Stomach (tissue), 9 donors: Measurements from ENCODE around the gene C16orf92. TPM values are rescaled to one million over a fixed set of nuclear protein-coding genes. Genes with fewer than 3 reads are reported as not detected.

Experiments used
- DNase-seq, 2 donors: peaks; one replicate each; pipeline versions ENCODE4 v3.0.0 to v3.0.0-alpha.2; 2013 to 2019
- H3K27ac ChIP-seq, 5 donors: fragments of 200-600 bp in 4 of 5; sonication (generic) in 4 of 5; one replicate each; pipeline ENCODE4 v1.5.1; 2013 to 2019; ENCODE audit warnings: mild to moderate bottlenecking in 1 of 5, moderate library complexity in 1 of 5
- H3K27me3 ChIP-seq, 3 donors: fragments of 200-600 bp; sonication (generic); one replicate each; pipeline ENCODE4 v1.5.1; 2017 to 2019; ENCODE audit warnings: mixed run types in 1 of 3
- H3K36me3 ChIP-seq, 4 donors: fragments of 200-600 bp; sonication (generic); 1 replicate in 3 of 4; 2 replicates in 1 of 4; pipeline ENCODE4 v1.5.1; 2016 to 2019
- H3K4me1 ChIP-seq, 4 donors: fragments of 200-600 bp; sonication (generic); one replicate each; pipeline ENCODE4 v1.5.1; 2016 to 2019
- H3K4me3 ChIP-seq, 4 donors: fragments of 200-600 bp; sonication (generic) in 3 of 4; one replicate each; pipeline ENCODE4 v1.5.1; 2016 to 2019; ENCODE audit warnings: mild to moderate bottlenecking in 1 of 4
- H3K9me3 ChIP-seq, 4 donors: fragments of 200-600 bp; sonication (generic); one replicate each; pipeline ENCODE4 v1.5.1; 2016 to 2019
- EP300 ChIP-seq: sonication (generic); formaldehyde crosslinking; IDR thresholded peaks from one replicate; pipeline ENCODE4 v1.6.1; 2017; ENCODE audit warnings: antibody characterized with exemption
- POLR2A ChIP-seq, 4 donors: fragments of 450-650 bp; IDR thresholded peaks; one replicate each; pipeline ENCODE4 v1.6.1; 2016; ENCODE audit warnings: antibody characterized with exemption in 4 of 4, control low read depth in 2 of 4, mild to moderate bottlenecking in 1 of 4, moderate library complexity in 1 of 4
- POLR2AphosphoS5 ChIP-seq, 3 donors: sonication (generic); formaldehyde crosslinking; IDR thresholded peaks; one replicate each; pipeline ENCODE4 v1.6.1; 2016; ENCODE audit warnings: antibody characterized with exemption in 3 of 3
- WGBS, 5 donors: extraction: QIAGEN DNeasy Blood & Tissue Kit in 3 of 5; methylation state at CpG; one replicate each; pipeline versions ENCODE4 v1.1.5 to v1.1.7; 2013 to 2018; 5-methylcytosine and 5-hydroxymethylcytosine counted together
- intact Hi-C: fragments of 100-400 bp; cut with DNase I; formaldehyde crosslinking; loops from one replicate; pipeline ENCODE4 v1.15.1; 2023; ENCODE audit warnings: low total_unique reads
- polyA plus RNA-seq, 3 donors: library from polyadenylated mRNA; stranded (reverse); fragments of 200-250 nt; gene quantifications; one replicate each; pipeline ENCODE4 v1.2.3, GENCODE V29; 2013
- total RNA-seq, 5 donors: library from RNA; depleted of rRNA; stranded (reverse); fragments of >200 nt; gene quantifications; one replicate each; pipeline versions ENCODE4 v1.1.0 to v1.2.3, GENCODE V29; 2014 to 2016
- TF ChIP-seq, protein P1 (sequence below), 7 experiments: fragments of 450-650 bp in 4 of 7; fragments of 200-600 bp in 3 of 7; sonication (generic) in 3 of 7; IDR thresholded peaks; one replicate each; pipeline ENCODE4 v1.5.1; 2016 to 2019; ENCODE audit warnings: antibody characterized with exemption in 7 of 7, control low read depth in 2 of 7, mild to moderate bottlenecking in 1 of 7
- donor health status: healthy with polysubstance abuse.
- donor health status: Bipolar disorder and iron deficiency.
- donor health status: healthy.

C16orf92 gene
- total and polyA plus RNA-seq, 8 donors: not detected

DNA sequence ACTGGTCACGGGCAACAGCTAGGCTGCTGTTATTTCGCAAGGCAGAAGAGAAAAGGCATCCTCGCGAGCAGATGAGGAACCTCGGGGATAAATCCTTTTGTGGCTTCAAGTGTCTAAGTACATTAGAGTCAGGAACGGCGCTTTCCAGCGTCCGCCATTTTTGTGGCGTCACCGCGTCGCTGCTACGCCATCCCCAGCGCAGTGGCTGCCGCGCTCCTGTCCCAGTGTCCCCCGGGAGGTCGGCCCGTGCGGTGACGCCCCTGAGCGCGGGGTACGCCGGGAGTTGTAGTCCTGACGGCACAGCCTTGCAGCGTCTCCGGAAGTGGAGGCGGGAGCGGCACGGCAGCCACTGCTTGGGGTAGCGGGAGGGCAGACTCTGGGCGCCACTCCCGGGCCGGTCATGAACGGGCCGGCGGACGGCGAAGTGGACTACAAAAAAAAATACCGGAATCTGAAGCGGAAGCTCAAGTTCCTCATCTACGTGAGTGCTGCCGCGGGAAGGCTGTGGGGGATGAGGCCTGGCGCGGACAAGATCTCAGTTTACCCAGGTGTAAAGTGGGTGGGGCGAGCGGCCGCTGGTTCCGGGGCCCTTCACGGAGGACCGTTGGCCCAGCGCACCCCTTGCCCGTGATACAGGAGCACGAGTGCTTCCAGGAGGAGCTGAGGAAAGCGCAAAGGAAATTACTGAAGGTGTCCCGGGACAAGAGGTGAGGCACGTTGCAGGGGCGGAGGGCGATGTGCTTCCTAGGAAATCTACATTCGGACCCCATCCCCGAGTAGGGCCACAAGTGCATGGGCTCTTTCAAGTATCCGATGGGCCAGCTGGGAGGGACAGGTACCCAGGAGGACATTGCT is 26.9 kb upstream of the C16orf92 start, which contains the start of gene INO80E:
Gene INO80E, plus strand, starts transcription at position 331 of the 855 bp plus-strand sequence. Its CDS starts 70 bp downstream, at position 401.
- 0% methylated on average over 59 to 65 of the region's 65 CpGs for WGBS, 5 donors
- TF ChIP-seq POLR2A (IDR thresholded peaks at IDR 0.05) (no peak), EP300 (peak; percentile 49), POLR2AphosphoS5 (IDR thresholded peaks at IDR 0.05) (peak; percentile 81 to 97 (median 86))
- Histone ChIP-seq H3K27ac (peak within 1 kb of the TSS; percentile 96 to 98 (median 97)), H3K27me3 (no peaks in the 10 kb centered on the region), H3K4me3 (peak within 1 kb of the TSS; percentile 86 to 98 (median 91)), H3K36me3 (peaks cover 25 to 64% (median 52%) of the 10 kb centered on the region in 4 donors), H3K9me3 (no peaks in the 10 kb centered on the region), H3K4me1 (peaks cover 20 to 39% (median 29%) of the 10 kb centered on the region in 4 donors)
- intact Hi-C loops: no loop called here
- DNase-seq: peak; percentile 99

DNA sequence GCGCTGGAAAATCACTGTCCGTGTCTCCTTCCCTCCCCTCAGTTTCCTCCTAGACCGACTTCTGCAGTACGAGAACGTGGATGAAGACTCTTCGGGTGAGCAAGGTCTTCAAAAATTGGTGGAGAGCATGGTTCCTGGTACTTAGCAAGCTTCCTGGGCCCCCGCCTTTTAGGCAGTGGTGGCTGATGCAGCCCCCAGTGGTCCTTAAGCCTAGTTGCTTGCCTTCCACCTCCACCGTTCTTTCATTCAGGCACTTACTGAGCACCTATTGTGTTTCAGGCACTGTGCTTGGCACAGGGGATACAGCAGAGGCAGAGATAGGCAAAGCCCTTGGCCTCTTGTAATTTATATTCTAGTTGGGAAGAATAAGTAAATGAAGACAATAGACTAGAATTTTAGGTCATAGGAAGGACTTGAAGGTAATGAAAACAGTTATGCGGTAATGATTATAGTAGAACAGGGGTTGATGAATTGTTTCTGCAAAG is 26.2 kb upstream of the C16orf92 start:
- Histone ChIP-seq H3K4me3 (peak overlapping the region; percentile 86 to 98 (median 91)), H3K27ac (peak overlapping the region in 4 of 5 donors; percentile 97 to 98 (median 98)), H3K4me1 (peaks cover 20 to 39% (median 29%) of the 10 kb centered on the region in 4 donors), H3K27me3 (no peaks in the 10 kb centered on the region), H3K36me3 (peaks cover 20 to 64% (median 52%) of the 10 kb centered on the region in 4 donors), H3K9me3 (no peaks in the 10 kb centered on the region)
- no peak for DNase-seq
- WGBS, 5 donors: 17 to 25% (median 18%) methylated on average over 9 of the region's 9 CpGs
- TF ChIP-seq POLR2AphosphoS5 (IDR thresholded peaks at IDR 0.05): no peak
- TF ChIP-seq POLR2A (IDR thresholded peaks at IDR 0.05): no peak
- TF ChIP-seq, protein P1, sequence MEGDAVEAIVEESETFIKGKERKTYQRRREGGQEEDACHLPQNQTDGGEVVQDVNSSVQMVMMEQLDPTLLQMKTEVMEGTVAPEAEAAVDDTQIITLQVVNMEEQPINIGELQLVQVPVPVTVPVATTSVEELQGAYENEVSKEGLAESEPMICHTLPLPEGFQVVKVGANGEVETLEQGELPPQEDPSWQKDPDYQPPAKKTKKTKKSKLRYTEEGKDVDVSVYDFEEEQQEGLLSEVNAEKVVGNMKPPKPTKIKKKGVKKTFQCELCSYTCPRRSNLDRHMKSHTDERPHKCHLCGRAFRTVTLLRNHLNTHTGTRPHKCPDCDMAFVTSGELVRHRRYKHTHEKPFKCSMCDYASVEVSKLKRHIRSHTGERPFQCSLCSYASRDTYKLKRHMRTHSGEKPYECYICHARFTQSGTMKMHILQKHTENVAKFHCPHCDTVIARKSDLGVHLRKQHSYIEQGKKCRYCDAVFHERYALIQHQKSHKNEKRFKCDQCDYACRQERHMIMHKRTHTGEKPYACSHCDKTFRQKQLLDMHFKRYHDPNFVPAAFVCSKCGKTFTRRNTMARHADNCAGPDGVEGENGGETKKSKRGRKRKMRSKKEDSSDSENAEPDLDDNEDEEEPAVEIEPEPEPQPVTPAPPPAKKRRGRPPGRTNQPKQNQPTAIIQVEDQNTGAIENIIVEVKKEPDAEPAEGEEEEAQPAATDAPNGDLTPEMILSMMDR (IDR thresholded peaks at IDR 0.05): no peak
- no peak for TF ChIP-seq EP300
- intact Hi-C loops: no loop called here

DNA sequence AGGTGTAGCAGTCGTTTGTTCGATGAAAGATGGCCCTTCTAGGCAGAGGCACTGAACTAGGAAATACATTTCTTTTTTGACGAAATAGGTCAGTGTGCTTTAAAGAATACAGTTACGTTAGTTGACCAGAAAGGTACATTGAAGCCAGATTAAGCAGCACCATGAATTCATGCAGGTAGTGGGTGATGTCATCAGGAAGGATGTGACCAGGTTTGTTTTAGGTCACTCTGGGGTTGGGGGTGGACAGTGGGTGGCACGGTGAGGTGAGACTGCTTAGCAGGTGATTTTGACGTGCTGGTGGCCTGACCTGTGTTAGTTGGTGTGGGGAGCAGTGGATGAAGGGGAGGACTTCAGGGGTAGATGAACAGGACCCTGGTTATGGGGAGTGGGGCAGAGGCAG is 23.4 kb upstream of the C16orf92 start:
- Histone ChIP-seq H3K27me3 (no peaks in the 10 kb centered on the region), H3K36me3 (peaks cover 0 to 64% (median 51%) of the 10 kb centered on the region in 4 donors), H3K9me3 (no peaks in the 10 kb centered on the region), H3K27ac (no peak overlapping the region), H3K4me3 (no peak overlapping the region), H3K4me1 (peaks cover 15 to 30% (median 27%) of the 10 kb centered on the region in 4 donors)
- intact Hi-C loops: no loop called here
- 87 to 91% (median 89%) methylated on average over 6 of the region's 6 CpGs for WGBS, 5 donors
- TF ChIP-seq EP300 (no peak), POLR2AphosphoS5 (IDR thresholded peaks at IDR 0.05) (no peak), POLR2A (IDR thresholded peaks at IDR 0.05) (no peak)
- TF ChIP-seq, protein P1 (IDR thresholded peaks at IDR 0.05): no peak
- DNase-seq: no peak

DNA sequence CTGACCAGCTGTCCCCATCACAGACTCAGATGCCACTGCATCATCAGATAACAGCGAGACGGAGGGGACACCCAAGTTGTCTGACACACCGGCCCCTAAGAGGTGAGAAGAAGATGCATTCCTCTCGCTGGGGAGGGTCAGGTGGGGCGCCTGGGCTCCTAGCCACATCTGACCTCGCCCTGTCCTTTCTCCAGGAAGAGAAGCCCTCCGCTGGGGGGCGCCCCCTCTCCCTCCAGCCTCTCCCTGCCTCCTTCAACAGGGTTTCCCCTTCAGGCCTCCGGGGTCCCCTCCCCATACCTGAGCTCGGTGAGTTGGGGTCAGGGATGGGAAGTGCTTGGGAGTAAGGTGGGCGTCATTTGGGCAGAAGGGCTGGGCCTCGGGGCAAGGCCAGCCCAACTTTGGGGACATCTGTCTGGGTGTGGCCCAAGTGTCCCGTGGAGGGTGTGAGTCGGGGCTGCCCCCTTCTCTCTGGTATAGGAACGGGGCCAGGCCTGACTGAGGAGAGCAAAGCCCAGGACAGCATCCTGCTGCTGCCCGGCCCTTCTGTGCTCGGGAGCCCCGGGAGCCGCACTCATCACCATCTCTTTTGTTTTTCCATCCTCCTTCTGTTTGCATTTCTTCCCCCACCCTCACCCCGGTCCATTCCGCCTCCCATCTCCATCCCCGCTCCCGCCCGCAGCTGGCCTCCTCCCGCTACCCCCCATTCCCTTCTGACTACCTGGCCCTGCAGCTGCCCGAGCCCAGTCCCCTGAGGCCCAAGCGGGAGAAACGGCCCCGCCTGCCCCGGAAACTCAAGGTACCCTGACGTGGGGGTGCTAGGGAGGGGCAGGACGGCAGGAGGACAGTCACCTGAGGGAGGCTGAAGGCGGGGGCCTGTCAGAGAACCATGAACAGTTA is 22.0 kb upstream of the C16orf92 start:
- peaks cover 0 to 66% (median 51%) of the 10 kb centered on the region in 4 donors for H3K36me3 ChIP-seq
- intact Hi-C loops: no loop called here
- no peak for TF ChIP-seq POLR2A (IDR thresholded peaks at IDR 0.05)
- TF ChIP-seq POLR2AphosphoS5 (IDR thresholded peaks at IDR 0.05): no peak
- no peak for TF ChIP-seq EP300
- TF ChIP-seq, protein P1 (IDR thresholded peaks at IDR 0.05): no peak
- H3K4me1 ChIP-seq: peaks cover 18 to 35% (median 32%) of the 10 kb centered on the region in 4 donors
- WGBS, 5 donors: 82 to 87% (median 85%) methylated on average over 32 to 33 of the region's 33 CpGs
- H3K27ac ChIP-seq: no peak overlapping the region
- no peaks in the 10 kb centered on the region for H3K9me3 ChIP-seq
- no peak overlapping the region for H3K4me3 ChIP-seq
- DNase-seq: no peak
- no peaks in the 10 kb centered on the region for H3K27me3 ChIP-seq
